HG03039 (cell line): Measurements from ENCODE around the gene CEP250.
"Not testable (repeated sequence)": the region's sequence is repeated elsewhere in the genome, so short reads cannot be mapped to it uniquely, and the experiment has no call there.

Experiments
- ATAC-seq: cut with Tn5 transposase; IDR thresholded peaks from one replicate; pipeline ENCODE4 v1.9.1; 2021; ENCODE audit warnings: mild to moderate bottlenecking, moderate library complexity; ENCODE audit not compliant: unreplicated experiment

The CEP250 gene

GRCh38 chr20:35449855-35450254 is 5.5 kb upstream of the CEP250 start:
- not testable (repeated sequence) for ATAC-seq

- ATAC-seq: no peak
These were observed 4.1 kb upstream of the CEP250 start for GRCh38 chr20:35451295-35451694.

- ATAC-seq: no peak
These were observed 1.8 kb upstream of the CEP250 start for GRCh38 chr20:35453647-35454046.

GRCh38 chr20:35456700-35457099 is 1.3 kb downstream of the CEP250 start:
- not testable (repeated sequence) for ATAC-seq

GRCh38 chr20:35457539-35457938 is 2.1 kb downstream of the CEP250 start:
- not testable (repeated sequence) for ATAC-seq

GRCh38 chr20:35458388-35458787 is 3.0 kb downstream of the CEP250 start:
- no peak for ATAC-seq

GRCh38 chr20:35461620-35462019 is 6.2 kb downstream of the CEP250 start:
- no peak for ATAC-seq

GRCh38 chr20:35462351-35462750 is 7.0 kb downstream of the CEP250 start:
- ATAC-seq: no peak

GRCh38 chr20:35463455-35464300 is 8.3 kb downstream of the CEP250 start:
- ATAC-seq: no peak

- no peak for ATAC-seq
These were observed 10.6 kb downstream of the CEP250 start for GRCh38 chr20:35465976-35466375.

GRCh38 chr20:35466856-35467255 is 11.5 kb downstream of the CEP250 start:
- ATAC-seq: no peak

GRCh38 chr20:35467339-35468224 is 12.2 kb downstream of the CEP250 start:
- no peak for ATAC-seq

- no peak for ATAC-seq
These were observed 13.4 kb downstream of the CEP250 start for GRCh38 chr20:35468671-35469334.

- no peak for ATAC-seq
These were observed 16.8 kb downstream of the CEP250 start for GRCh38 chr20:35472209-35472608.

- ATAC-seq: no peak
These were observed 18.3 kb downstream of the CEP250 start for GRCh38 chr20:35473684-35474083.

- ATAC-seq: no peak
These were observed 19.0 kb downstream of the CEP250 start for GRCh38 chr20:35474303-35474871.

GRCh38 chr20:35476288-35476687 is 20.9 kb downstream of the CEP250 start:
- no peak for ATAC-seq

- no peak for ATAC-seq
These were observed 23.5 kb downstream of the CEP250 start for GRCh38 chr20:35478804-35479472.

- ATAC-seq: no peak
These were observed 24.4 kb downstream of the CEP250 start for GRCh38 chr20:35479798-35480197.

GRCh38 chr20:35487479-35487878 is 32.1 kb downstream of the CEP250 start:
- no peak for ATAC-seq
